WERI-Rb-1 (cell line): Measurements from ENCODE around the gene CEP89.
A peak's percentile ranks its signal among the peaks of the same experiment; 100 is the strongest.
"Not testable (repeated sequence)": the region's sequence is repeated elsewhere in the genome, so short reads cannot be mapped to it uniquely, and the experiment has no call there.

Source experiments
- DNase-seq: peaks from one replicate; pipeline ENCODE4 v3.0.0-alpha.2; 2020
- H3K27ac ChIP-seq: fragments of 250-450 bp; sonication (Bioruptor Pico); 2 replicates; pipeline ENCODE4 v1.5.1; 2020; ENCODE audit warnings: mild to moderate bottlenecking, moderate library complexity
- H3K27me3 ChIP-seq: fragments of 250-450 bp; sonication (Bioruptor Pico); 2 replicates; pipeline ENCODE4 v1.5.1; 2021; ENCODE audit warnings: mild to moderate bottlenecking, low read depth, moderate library complexity; ENCODE audit not compliant: insufficient read depth, severe bottlenecking
- H3K36me3 ChIP-seq: fragments of 250-450 bp; sonication (Bioruptor Pico); 2 replicates; pipeline ENCODE4 v1.5.1; 2020; ENCODE audit warnings: mild to moderate bottlenecking, moderate library complexity
- H3K4me3 ChIP-seq: 2 replicates; pipeline ENCODE4 v1.5.1; 2011; ENCODE audit warnings: low read depth, mild to moderate bottlenecking, control low read depth, low read length
- H3K9me3 ChIP-seq: fragments of 250-450 bp; sonication (Bioruptor Pico); 2 replicates; pipeline ENCODE4 v1.5.1; 2021; ENCODE audit warnings: mild to moderate bottlenecking, moderate library complexity; ENCODE audit not compliant: severe bottlenecking
- TF ChIP-seq, protein P1 (sequence below): IDR thresholded peaks from 2 replicates; pipeline ENCODE4 v1.5.1; 2011; ENCODE audit warnings: low read depth, mild to moderate bottlenecking, control low read depth, inconsistent platforms, low read length

CEP89 gene

DNA sequence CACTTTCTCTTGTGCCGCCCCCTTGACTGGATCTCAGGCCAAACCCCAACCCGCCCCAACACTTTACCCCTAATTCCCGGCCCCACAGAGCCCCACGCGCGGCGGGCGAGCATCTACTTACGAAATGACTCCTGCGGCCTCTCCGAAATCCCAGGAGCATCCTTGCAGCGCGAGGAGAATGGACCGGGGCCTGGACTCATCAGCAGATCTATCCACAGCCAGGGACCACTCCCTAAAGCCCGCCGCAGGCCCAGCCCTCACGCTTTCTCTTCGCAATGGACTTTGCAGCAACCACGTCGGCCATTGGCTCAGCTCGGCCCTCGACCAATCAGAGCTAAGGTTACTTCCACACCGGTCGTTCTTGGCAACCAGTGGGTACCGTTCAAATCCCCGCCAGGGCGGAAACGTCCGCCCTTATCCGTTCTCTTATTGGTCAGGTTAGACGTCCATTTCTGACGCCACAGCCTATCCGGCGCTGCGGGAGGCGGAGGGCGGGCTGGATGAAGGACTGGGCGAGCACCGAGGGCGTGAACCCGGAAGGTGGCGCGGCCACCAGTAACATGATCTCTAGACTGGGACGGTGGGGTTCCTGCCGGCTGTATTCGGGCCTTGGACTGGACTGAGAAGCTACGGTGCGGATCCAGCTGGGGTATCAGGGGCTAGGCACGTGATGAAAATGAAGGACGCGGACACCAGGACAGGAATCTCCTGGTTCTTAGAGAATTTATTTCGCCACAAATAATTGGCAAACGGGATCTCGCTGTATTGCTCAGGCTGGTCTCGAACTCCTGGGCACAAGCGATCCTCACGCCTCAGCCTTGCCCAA lies at the start of gene CEP89, which contains the start of gene FAAP24:
CEP89 (minus strand) TSS at position 244 of the 826 bp plus-strand sequence; CDS start at position 160, 84 bp downstream.
FAAP24 (plus strand) TSS at position 528 of the 826 bp plus-strand sequence. CDS start 955 bp downstream, outside the sequence.
- DNase-seq, result peak; percentile 99
- peak within 1 kb of the TSS; percentile 72 for H3K27ac ChIP-seq
- TF ChIP-seq, protein P1, sequence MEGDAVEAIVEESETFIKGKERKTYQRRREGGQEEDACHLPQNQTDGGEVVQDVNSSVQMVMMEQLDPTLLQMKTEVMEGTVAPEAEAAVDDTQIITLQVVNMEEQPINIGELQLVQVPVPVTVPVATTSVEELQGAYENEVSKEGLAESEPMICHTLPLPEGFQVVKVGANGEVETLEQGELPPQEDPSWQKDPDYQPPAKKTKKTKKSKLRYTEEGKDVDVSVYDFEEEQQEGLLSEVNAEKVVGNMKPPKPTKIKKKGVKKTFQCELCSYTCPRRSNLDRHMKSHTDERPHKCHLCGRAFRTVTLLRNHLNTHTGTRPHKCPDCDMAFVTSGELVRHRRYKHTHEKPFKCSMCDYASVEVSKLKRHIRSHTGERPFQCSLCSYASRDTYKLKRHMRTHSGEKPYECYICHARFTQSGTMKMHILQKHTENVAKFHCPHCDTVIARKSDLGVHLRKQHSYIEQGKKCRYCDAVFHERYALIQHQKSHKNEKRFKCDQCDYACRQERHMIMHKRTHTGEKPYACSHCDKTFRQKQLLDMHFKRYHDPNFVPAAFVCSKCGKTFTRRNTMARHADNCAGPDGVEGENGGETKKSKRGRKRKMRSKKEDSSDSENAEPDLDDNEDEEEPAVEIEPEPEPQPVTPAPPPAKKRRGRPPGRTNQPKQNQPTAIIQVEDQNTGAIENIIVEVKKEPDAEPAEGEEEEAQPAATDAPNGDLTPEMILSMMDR, result no peak
- H3K9me3 ChIP-seq, result no peaks in the 10 kb centered on the region
- H3K27me3 ChIP-seq, result no peaks in the 10 kb centered on the region
- H3K4me3 ChIP-seq, result peak within 1 kb of the TSS; percentile 73
- H3K36me3 ChIP-seq, result peaks cover 12% of the 10 kb centered on the region

GRCh38 chr19:33010891-33011290 lies 39.1 kb upstream of the CEP89 start:
- not testable (repeated sequence) for H3K27ac ChIP-seq, DNase-seq, H3K4me3 ChIP-seq, H3K27me3 ChIP-seq, H3K9me3 ChIP-seq
- H3K36me3 ChIP-seq, result peaks cover 12% of the 10 kb centered on the region

- Histone ChIP-seq H3K36me3 (peaks cover 12% of the 10 kb centered on the region), H3K27me3 (no peaks in the 10 kb centered on the region), H3K4me3 (no peak overlapping the region), H3K27ac (no peak overlapping the region), H3K9me3 (no peaks in the 10 kb centered on the region)
- no peak for DNase-seq
- TF ChIP-seq, protein P1, result no peak
Observed at GRCh38 chr19:33008738-33009137, 37.0 kb upstream of the CEP89 start.

- Histone ChIP-seq H3K4me3 (no peak overlapping the region), H3K9me3 (no peaks in the 10 kb centered on the region), H3K36me3 (peaks cover 9% of the 10 kb centered on the region), H3K27ac (no peak overlapping the region), H3K27me3 (no peaks in the 10 kb centered on the region)
- DNase-seq, result no peak
- TF ChIP-seq, protein P1, result no peak
Observed at GRCh38 chr19:33005440-33005839, 33.7 kb upstream of the CEP89 start.

DNA sequence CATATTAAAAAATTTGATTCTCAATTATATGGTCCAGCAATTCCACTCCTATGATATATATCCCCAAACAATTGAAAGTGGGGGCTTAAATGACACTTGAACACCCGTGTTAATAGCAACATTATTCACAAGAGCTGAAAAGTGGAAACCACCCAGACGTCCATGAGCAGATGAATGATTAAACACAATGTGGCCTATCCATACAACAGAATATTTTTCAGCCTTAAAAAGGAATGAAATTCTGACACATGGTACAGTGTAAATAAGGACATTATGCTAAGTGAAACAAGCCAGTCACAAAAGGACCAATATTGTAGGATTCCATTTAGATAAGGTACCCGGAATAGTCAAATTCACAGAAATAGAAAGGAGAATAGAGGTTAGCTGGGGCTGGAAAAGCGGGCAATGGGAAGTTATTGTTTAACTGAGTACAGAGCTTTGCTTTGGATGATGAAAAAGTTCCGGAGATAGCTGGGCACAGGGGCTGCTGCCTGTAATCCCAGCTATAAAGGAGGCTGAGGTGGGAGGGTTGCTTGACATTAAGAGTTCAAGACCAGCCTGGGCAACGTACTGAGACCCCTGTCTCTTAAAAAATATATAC lies 31.8 kb upstream of the CEP89 start:
- not testable (repeated sequence) for H3K27me3 ChIP-seq, DNase-seq, H3K9me3 ChIP-seq, H3K4me3 ChIP-seq, H3K27ac ChIP-seq, H3K36me3 ChIP-seq

- H3K36me3 ChIP-seq, H3K4me3 ChIP-seq, H3K9me3 ChIP-seq, DNase-seq, H3K27me3 ChIP-seq, H3K27ac ChIP-seq: not testable (repeated sequence)
Observed at GRCh38 chr19:33002126-33002865, 30.5 kb upstream of the CEP89 start.

DNA sequence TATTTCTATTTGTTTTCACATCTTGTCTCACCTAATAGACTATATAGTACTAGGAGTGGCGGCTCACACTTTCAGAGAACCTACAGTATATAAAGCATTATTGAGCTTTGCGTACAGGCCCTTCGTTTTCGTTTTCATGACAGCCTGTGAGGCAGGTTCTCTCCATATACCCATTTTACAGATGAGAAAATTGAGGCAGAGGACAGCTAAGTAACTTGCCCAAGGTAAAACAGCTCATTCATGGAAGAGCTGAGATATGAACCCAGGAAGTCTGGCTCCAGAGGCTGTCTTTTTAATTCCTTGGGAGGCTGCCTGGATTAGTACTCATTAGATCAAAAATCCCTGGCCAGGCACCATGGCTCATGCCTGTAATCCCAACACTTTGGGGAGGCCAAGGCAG lies 29.2 kb upstream of the CEP89 start:
- TF ChIP-seq, protein P1, result no peak
- Histone ChIP-seq H3K27me3 (no peaks in the 10 kb centered on the region), H3K36me3 (no peaks in the 10 kb centered on the region), H3K27ac (no peak overlapping the region), H3K9me3 (no peaks in the 10 kb centered on the region), H3K4me3 (no peak overlapping the region)
- no peak for DNase-seq
